Measurements from ENCODE around the gene AGTRAP.
A peak's percentile ranks its signal among the peaks of the same experiment; 100 is the strongest.

Gene AGTRAP, protein sequence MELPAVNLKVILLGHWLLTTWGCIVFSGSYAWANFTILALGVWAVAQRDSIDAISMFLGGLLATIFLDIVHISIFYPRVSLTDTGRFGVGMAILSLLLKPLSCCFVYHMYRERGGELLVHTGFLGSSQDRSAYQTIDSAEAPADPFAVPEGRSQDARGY

DNA sequence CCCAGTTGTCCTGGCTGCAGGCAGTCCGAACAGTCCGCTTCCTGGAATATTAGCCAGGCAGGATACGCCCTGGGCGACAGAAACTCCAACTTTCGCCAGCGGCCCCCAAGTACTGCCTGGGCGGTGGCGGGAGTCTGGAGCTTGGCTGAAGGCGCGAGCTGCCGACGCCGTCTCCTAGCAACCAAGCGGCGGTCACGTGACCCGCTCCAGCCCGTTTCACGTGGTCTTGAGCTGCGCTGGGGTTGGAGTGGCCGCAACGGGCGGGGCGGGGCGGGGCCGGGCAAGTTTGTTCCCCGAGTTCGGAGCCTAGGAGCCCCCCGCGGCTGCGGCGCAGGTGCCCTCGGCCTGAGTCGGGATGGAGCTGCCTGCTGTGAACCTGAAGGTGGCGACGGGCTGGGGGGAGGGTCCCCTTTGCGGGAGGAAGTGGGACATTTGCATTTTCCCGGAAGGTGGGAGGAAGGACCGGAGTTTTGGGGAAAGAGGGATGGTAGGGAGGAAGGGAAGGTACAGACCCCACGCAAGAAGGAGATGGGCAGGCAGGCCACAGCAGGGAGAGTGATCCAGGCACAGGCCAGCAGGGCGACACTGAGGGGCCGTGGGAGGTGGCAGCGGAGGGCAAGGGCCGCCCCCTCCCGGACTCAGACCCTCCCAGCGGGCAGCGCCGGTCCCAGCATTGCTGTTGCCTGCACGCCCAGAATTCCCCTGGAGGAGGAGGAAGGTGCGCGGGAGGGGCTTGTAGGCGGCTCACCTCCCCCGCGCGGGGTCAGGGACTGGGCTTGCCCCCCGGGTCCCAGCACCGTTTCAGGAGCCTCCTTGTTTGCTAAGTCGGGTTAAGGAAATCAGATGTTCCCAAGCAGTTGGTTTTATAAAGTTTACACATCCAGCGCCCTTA, at the start of gene AGTRAP:
Gene AGTRAP, plus strand, starts transcription at position 283 of the 892 bp plus-strand sequence. Its CDS starts 73 bp downstream, at position 356.
- peak; percentile 96 for DNase-seq (ENCODE audit: low read depth, low spot score)

DNA sequence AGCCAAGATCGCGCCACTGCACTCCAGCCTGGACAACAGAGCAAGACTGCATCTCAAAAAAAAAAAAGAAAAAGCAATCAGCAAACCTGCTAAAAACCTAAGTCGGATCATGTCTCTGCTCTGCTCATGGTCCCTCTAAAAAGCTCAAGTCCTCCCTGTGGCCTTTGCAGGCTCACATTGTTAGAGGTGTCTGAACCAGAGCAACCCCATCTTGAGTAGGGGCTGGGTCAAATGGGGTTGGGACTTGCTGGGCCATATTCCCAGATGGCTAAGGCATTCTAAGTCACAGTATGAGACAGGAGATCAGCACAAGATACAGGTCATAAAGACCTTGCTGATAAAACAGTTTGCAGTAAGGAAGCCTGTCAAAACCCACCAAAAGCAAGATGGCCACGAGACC, 47.4 kb upstream of the AGTRAP start:
- no peak for DNase-seq (ENCODE audit: low read depth, low spot score)

DNA sequence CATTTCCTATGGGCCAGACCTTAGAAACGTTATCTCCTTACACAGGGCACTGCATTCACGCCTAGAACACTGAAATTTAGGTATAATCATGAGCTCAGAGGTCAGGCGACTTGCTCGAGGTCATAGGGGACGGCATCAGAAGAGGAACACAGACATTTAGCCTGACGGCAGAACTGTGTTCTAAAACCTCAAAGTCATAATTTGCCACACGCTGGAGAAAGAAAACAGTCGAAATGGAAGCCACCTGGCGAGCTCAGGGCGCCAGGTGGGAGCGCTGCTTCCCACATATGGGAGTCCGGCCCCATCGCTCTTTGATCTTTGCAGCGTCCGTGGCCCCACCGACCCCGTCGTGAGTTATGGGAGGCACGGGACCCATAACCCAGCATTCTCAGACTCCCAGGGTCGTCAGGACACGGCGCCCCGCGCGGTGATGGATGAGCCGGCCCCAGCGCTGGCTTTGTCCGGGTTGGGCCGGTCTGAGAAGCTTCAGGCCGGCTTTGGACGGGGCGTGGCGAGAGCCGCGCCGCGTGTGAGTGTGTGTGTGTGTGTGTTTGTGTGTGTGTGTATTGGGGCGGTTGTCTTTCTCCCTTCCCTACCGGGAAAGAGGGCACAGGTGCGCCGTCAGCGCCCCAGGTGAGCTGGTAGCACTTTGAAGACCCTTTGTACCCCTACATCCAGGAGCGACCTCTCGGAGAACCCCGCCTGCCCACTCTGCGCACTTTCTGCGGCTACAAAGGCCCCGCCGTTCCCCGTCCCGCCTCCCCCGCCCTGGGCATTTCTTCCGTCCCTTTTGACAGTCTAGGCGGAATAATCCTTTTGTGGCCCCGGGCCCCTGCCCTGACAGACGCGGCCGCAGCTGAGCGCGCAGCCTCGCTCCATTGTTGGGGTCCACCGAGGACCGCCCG, 45.3 kb upstream of the AGTRAP start:
- DNase-seq (ENCODE audit: low read depth, low spot score) = peak; percentile 67

DNA sequence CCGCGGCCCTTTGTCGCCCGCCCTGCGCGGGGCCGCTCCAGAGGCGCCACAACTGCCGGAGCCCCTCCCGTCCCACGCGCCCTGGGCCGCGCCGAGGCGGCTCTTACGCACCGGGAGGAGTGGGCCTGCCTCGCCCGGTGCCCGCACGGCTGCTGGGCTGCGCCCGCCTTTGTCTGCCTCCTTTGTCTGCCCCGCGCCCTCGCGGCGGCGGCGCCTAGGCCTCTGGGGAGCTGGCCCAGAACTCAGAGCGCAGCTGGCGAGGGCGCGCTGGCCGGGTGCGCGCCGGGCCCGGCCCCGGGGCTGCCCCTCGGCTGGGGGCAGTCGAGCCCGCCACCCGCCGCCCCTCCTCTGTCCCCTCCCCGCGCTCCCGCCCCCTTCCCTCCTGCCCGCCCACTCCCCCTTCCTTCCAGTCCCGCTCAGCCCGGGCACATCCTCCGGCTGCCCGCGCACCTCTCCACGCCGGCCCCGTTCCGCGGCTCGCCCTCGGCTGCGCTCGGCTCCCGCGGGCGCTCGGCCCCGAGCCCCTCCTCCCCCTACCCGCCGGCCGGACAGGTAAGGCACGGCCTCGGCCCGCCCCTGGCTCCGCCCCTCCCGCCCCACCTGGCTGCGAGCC, 44.5 kb upstream of the AGTRAP start, which contains the start of gene DRAXIN:
Gene DRAXIN, plus strand, starts transcription at position 409 of the 613 bp plus-strand sequence. CDS start 14,549 bp downstream, outside the sequence.
- DNase-seq (ENCODE audit: low read depth, low spot score) = peak; percentile 81

DNA sequence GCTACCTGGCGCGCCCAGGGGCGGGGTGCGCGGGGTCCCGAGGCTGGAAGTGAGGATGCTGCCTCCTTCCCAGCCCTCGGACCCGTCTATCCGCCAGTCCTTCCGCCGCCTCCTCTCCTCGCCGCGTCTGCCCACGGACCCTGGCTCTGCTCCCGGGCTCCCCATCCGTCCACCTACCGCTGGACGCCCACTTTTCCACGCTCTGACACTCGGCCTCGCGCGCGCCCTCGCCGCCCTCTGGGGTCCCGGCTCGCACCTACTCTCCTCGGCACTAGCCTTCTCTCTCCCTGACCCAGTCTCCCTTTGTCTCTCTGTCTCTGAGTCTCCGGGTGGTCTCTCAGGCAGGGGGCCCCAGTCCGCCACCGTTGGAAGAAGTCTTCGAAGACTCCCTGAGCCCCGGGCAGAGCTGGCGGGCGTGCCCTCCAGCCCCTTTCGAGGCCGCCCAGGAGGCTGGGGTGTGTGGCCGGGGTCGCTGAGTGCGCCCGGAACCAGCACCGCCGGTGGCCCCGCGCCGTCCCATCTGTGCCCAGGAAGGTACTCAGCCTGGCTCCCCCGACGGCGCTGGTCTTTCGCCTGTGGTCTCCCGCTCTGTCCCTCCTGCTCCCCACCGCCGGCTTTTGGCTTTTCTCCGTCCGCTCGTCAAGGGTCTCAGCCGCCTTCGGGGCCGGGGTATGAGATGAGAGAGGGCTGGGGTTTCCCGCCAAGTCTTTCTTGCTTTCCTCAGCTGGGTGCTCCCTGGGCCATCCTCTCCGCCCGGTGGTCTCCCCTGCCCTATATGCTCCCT, 43.8 kb upstream of the AGTRAP start:
- DNase-seq (ENCODE audit: low read depth, low spot score) = peak; percentile 45

DNA sequence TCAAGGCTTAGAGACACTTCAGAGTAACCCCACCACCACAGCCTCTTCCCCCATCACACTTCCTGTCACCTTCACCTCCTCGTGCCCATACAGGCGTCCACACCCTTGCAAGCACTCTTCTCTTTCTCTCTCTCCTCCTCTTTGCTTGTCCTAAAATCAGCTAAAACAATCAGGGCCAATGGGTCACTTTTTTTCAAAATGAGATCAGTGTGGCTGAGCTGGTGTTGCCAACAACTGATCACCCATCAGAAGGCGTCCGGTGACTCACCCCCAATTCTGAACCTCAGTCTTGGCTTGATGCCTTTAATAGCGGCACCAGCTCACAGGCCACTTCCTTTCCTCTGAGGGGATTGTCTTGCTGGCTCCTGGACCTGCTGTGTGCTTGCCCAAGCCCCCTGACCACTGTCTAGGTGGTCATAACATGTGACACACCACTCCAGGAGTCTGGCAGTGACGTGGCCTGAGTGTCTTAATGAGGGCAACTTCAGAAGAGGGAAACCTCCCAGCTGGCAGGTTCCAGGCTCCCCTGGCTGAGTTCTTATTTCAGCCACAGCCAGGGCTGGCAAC, 42.8 kb upstream of the AGTRAP start:
- peak; percentile 93 for DNase-seq (ENCODE audit: low read depth, low spot score)

DNA sequence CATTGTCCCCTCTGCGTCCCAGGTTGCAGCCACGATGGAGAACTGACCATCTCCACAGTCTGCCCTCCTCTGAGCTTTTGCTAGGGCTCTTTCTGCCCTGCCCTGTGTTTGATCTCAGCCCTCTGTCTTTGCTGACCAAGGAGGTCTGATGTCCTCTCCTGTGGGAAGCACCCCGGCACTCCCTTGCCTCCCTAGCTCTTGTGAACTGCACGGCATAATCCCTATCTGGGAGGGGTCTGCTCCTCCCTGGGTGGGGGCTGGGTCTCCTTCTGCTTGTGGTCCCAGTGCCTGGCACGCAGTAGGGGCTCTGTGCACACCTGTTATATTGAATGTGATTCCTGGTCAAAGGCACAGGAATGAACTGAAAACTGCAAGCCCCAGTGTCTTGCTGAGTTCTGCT, 42.0 kb upstream of the AGTRAP start:
- no peak for DNase-seq (ENCODE audit: low read depth, low spot score)

DNA sequence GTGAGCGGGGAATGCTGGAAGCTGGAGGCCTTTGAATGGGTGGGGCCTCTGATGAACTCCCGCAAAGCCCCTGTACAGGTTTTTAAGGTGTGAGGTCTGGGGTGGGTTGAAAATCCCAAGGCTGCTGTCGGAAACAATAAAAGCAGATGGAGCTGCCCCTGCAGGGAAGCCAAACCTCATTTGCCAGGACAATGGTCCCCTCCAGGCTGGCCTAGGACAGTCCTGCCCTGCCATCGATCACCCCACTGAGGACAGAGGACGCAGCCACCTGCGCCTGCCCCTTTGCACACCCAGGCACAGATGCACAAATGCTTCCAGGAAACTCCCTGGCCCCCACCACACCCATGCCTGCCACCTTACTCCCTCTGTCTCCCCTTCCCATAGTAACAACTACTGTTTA, 40.1 kb upstream of the AGTRAP start:
- DNase-seq (ENCODE audit: low read depth, low spot score) = no peak

DNA sequence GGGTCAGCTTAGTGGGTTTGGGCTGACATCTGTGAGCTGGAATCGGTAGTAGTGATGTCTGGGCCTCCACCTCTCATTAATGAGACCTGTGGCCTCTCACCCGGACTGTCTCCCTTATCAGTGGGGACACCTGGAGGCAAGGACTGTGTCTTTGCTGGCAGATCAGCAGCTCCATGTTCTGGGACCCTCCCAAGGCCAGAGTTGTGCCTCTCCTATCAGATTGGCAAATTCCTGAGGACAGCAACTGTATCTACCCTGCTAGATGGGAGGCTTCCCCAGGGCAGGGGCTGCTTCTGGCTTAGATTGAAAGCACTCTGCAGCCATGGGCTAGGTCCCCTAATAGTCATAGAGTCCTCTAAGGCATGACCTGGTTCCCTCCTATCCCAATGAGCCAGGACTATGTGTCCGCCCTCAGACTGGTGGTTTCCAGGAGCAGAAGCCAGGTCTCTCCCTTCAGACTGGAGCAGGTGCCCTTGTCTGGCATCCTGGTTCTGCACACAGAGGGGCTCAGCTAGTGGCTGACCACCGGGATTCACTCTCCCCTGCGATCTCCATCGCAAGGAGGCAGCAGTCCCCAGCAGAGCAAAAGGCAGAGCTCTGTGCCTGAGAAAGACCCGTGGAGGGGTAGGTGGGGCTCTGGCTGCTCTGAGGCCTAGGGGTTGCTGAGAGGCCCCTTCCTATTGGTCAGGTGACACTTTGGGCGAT, 38.6 kb upstream of the AGTRAP start:
- DNase-seq (ENCODE audit: low read depth, low spot score) = no peak

DNA sequence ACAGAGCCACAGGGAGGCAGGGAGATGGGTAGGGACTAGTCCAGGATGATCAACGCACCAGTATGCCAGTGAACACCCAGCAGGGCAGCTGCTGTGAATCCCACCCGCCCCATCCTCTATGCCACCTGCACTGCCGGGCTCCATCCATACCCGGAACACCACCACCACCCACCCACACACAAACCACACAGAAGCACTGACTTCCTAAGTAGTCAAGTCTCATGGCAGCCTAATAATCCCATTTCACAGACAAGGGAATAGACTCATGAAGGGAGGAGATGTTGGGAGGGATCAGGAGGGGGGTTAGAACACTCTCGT, 38.1 kb upstream of the AGTRAP start:
- no peak for DNase-seq (ENCODE audit: low read depth, low spot score)

DNA sequence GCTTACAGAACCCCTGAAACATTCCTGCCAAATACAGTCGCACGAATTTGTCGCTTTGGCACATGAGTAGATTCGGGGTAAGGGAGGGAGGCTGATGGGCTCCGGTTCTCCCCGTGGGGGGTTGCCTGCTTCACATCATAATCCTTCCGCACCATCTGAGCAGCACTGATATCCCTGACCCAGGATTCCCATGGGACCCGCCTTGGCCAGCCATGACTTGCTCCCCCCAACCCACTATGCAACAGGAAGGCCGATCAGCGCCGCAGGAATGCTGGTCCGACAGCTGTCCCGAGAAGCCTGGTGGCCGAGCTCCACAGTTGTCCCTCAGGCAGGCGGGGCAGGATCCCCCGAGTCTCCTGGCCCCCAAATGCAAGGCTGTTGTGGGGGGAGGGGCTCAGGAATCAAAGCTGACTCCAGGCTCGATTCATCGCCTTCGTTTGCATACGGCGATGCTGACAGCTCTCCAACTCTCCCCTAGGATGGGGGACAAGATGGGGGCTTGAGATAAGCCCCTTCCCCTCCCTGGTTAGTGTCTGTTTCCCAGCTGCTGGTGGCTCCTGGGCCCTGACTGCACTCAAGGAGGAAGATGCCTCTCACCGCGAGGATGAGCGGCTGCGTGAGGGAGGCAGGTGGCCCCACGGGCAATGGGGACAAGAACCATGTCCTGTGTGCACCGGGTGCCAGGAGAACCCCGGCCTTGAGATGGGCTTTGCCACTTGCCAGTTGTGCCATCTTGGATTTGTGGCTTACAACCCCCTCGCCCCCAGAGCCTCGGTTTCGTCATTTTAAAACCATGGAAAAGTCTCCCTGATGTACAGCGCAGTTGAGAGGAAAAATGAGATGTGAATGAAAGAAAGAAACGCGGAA, 35.1 kb upstream of the AGTRAP start:
- no peak for DNase-seq (ENCODE audit: low read depth, low spot score)

DNA sequence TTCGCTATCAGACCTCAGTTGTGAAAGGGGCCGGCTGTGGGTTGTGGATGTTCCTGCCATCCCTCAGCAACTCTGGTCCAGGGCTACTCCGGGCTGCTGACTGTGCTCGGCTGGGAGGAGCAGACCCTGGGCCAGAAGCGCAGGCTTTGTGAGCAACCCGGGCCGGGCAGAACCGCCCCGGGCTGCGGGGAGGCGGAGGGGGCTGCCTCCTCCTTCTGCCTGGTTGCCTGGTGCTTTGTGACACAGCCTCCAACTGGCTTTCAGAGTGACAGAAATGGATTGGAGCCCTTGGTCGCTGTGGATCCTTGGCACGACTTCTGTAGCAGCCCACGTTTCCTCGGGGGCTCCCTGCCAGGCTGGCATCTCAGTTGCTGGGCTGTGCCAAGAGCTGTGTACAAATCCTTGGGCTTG, 34.4 kb upstream of the AGTRAP start:
- DNase-seq (ENCODE audit: low read depth, low spot score) = peak; percentile 62

DNA sequence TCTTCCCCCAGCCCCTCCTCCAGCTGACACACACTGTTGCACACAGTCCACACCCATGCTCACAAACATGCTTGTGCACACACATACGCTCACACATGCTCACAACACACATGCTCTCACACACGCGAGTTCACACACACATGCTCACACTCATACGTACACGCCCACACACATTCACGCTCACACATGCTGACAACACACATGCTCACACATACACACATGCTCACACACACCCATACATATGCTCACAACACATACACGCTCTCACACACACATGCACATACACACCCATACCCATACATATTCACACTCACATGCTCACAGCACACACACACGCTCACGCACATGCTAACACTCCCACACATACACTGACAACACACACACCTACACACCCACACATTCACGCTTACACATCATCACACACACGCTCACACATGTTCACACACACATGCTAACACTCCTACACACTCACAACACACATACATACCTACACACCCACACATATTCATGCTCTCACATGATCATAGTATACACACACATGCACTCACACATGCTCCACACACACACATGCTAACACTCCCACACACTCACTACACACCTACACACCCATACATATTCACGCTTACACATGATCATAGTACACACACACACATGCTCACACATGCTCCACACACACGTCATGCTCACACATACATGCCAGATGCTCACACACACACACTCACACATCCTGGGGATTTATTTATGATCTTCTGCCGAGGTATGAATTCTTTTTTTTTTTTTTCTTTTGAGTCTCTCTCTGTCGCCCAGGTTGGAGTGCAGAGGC, 33.7 kb upstream of the AGTRAP start:
- no peak for DNase-seq (ENCODE audit: low read depth, low spot score)

DNA sequence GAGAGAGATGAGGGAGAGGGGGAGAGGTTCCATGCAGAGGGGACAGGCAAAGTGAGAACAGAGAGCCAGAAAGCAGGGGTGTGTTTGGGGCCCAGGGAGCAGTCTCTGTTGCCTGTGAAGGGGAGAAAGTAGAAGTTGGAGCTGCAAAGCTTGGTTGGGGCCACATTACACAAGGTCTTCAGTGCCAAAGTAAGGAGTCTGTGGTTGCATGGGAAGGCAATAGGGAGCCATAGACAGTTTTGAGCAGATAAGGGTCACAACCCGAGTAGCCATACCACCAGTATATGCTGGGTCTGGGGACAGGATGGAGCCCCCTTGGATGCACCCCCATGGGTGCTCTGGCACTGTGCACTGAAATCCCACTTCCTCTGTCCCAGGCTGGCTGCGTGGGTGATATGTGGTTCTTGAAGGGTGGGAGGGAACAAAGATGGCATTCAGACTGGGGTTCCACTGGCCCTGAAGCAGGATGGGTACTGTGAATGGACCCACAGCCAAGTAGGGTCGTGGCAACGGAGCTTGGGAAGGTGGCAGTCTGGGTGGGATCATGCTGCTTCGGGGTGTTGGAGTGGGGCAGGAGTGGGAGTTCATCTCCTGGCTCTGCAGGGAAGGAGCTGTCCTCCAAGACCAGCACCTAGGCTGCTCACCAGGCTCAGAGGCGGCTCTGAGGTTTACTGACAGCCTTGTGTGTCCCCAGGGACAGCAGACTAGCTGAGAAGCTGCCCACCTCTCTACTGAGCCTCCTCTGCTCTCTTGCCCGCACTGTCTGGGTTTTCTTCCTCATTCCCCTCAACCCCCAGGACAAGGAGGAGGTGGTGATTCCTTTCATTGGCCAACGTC, 32.4 kb upstream of the AGTRAP start:
- no peak for DNase-seq (ENCODE audit: low read depth, low spot score)

DNA sequence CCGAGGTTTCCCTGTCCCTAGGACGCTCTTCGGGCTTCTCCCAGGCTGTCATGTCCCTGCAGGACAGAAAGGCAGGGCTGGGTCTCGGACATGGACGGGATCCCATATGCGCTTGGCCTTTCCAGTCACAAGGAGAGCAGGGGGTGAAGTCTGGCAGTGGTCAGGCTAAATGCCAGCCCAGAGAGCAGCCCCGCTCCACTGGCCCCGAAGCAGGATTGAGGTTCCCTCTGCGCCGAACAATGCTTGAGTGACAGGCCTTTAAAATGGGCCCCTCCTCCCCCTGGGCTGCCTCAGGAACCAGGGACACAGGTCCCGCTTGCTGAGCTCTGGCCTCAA, 31.8 kb upstream of the AGTRAP start:
- DNase-seq (ENCODE audit: low read depth, low spot score) = peak; percentile 39

DNA sequence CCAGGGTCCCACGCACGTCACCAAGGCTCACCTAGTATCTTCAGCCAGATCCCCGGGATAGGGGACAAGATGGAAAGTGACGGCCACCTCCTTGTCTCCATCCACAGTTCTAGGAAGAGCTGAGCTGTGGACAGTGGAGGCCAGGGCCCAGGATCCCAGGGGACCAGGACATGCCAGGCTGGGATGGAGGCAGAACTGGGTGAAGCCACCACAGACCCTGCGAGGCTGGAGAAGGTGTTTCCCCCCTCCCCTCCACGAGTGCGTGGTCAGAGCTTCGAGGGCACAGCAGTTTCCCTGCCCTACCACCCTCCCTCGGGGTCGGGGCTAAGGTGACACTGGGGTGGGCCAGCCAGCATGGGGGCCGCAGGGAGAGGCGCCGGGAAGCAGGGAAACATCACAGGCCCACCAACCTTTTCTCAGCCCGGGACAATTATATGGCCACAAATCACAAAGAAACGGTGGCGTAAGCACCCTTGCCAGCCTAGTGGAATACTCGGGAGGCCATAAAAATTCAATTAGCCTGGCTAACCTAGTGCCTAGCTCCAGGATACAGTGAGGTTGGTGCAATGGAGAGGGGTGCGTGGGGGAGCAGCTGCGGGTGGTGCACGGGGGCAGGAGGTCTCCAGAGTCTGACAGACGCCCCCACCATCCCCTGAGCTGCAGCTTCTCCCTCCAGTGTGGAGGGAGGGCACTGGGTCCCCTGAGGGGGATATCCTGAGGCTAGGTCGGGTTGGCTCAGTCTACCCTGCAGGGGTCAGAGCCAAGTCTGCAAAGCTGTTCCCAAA, 31.1 kb upstream of the AGTRAP start:
- DNase-seq (ENCODE audit: low read depth, low spot score) = no peak

DNA sequence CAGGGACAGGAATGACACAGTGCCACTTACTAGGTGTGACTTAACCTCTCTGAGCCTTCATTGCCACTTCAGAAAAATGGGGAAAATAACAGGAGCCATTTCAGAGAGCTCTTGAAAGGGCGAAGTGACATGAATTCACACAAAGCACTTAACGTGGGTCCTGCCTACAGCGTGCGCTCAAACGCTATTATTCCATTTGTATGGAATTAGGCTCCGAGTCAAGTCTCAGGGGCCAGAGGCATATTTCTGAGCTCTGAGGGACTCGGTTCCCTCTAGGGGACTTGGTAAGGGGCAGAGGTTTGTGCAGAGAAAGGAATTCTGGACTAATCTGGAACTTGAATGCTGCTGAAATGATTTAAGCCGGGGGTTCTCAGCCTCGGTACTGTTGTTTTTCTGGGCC, 30.3 kb upstream of the AGTRAP start:
- no peak for DNase-seq (ENCODE audit: low read depth, low spot score)
